ENCODE data around the gene STMP1.
"Not testable (repeated sequence)": the region's sequence is repeated elsewhere in the genome, so short reads cannot be mapped to it uniquely, and the experiment has no call there.

Gene STMP1

GRCh38 chr7:135665042-135665441, 2.7 kb downstream of the STMP1 start:
- no peak for DNase-seq

GRCh38 chr7:135666156-135666555, 3.8 kb downstream of the STMP1 start:
- DNase-seq: no peak

GRCh38 chr7:135666846-135667245, 4.5 kb downstream of the STMP1 start:
- no peak for DNase-seq

GRCh38 chr7:135667626-135668025, 5.3 kb downstream of the STMP1 start:
- not testable (repeated sequence) for DNase-seq

- DNase-seq: not testable (repeated sequence)
Observed at GRCh38 chr7:135668852-135669395, 6.6 kb downstream of the STMP1 start.

- no peak for DNase-seq
Observed at GRCh38 chr7:135669774-135670173, 7.5 kb downstream of the STMP1 start.

GRCh38 chr7:135670179-135670578, 7.9 kb downstream of the STMP1 start:
- DNase-seq: no peak

- peak; percentile 23 for DNase-seq
Observed at GRCh38 chr7:135672560-135673359, 10.4 kb downstream of the STMP1 start.

- no peak for DNase-seq
Observed at GRCh38 chr7:135673360-135673706, 11.0 kb downstream of the STMP1 start.

GRCh38 chr7:135678612-135679575, 16.6 kb downstream of the STMP1 start:
- DNase-seq: no peak

- DNase-seq: no peak
Observed at GRCh38 chr7:135681762-135682161, 19.4 kb downstream of the STMP1 start.

GRCh38 chr7:135682191-135682590, 19.9 kb downstream of the STMP1 start:
- DNase-seq: no peak

GRCh38 chr7:135683609-135684008, 21.3 kb downstream of the STMP1 start:
- no peak for DNase-seq

- DNase-seq: no peak
Observed at GRCh38 chr7:135684136-135684535, 21.8 kb downstream of the STMP1 start.

- DNase-seq: no peak
Observed at GRCh38 chr7:135684699-135685098, 22.4 kb downstream of the STMP1 start.

GRCh38 chr7:135685306-135686084, 23.2 kb downstream of the STMP1 start:
- DNase-seq: no peak

- no peak for DNase-seq
Observed at GRCh38 chr7:135687466-135687865, 25.2 kb downstream of the STMP1 start.

GRCh38 chr7:135690566-135690965, 28.3 kb downstream of the STMP1 start:
- DNase-seq: no peak

- no peak for DNase-seq
Observed at GRCh38 chr7:135692055-135692454, 29.7 kb downstream of the STMP1 start.

- not testable (repeated sequence) for DNase-seq
Observed at GRCh38 chr7:135692606-135693005, 30.3 kb downstream of the STMP1 start.

GRCh38 chr7:135693558-135693957, 31.2 kb downstream of the STMP1 start:
- DNase-seq: no peak

GRCh38 chr7:135697276-135698049, 35.1 kb downstream of the STMP1 start:
- no peak for DNase-seq

Measured in CD4-positive, alpha-beta T cell treated with Interleukin-21 for 1 hour (primary cell).